H9 (cell line): ENCODE results near the gene TMEM54. TPM values are rescaled to one million over a fixed set of nuclear protein-coding genes. Genes with fewer than 3 reads are reported as not detected.

Source experiments
- DNase-seq: peaks from one replicate; pipeline ENCODE4 v3.0.0-alpha.2; 2017
- H2AFZ ChIP-seq: one replicate; pipeline ENCODE4 v1.6.1; 2013; ENCODE audit warnings: mild to moderate bottlenecking, low read length, control low read depth, moderate library complexity
- H2AK5ac ChIP-seq: 2 replicates; pipeline ENCODE4 v1.6.1; 2013; ENCODE audit warnings: low read length, control low read depth, mixed read lengths; ENCODE audit not compliant: insufficient read length
- H2BK120ac ChIP-seq: one replicate; pipeline ENCODE4 v1.6.1; 2013; ENCODE audit warnings: low read depth, mild to moderate bottlenecking, low read length, control low read depth, inconsistent platforms; ENCODE audit not compliant: poor library complexity, severe bottlenecking
- H2BK12ac ChIP-seq: 2 replicates; pipeline ENCODE4 v1.6.1; 2013; ENCODE audit warnings: low read length, control low read depth, mixed read lengths, low read depth; ENCODE audit not compliant: insufficient read length
- H2BK15ac ChIP-seq: 2 replicates; pipeline ENCODE4 v1.6.1; 2013; ENCODE audit warnings: low read depth, low read length, control low read depth
- H2BK20ac ChIP-seq: one replicate; pipeline ENCODE4 v1.6.1; 2013; ENCODE audit warnings: low read depth, mild to moderate bottlenecking, low read length, control low read depth, inconsistent platforms; ENCODE audit not compliant: poor library complexity, severe bottlenecking
- H2BK5ac ChIP-seq: 2 replicates; pipeline ENCODE4 v1.6.1; 2013; ENCODE audit warnings: low read length, control low read depth, mixed read lengths; ENCODE audit not compliant: insufficient read length
- H3K14ac ChIP-seq: 2 replicates; pipeline ENCODE4 v1.6.1; 2013; ENCODE audit warnings: low read length, control low read depth; ENCODE audit not compliant: insufficient read depth
- H3K18ac ChIP-seq: 2 replicates; pipeline ENCODE4 v1.6.1; 2013; ENCODE audit warnings: low read depth, mild to moderate bottlenecking, mixed read lengths, low read length, control low read depth; ENCODE audit not compliant: insufficient read length
- H3K23ac ChIP-seq: 2 replicates; pipeline ENCODE4 v1.6.1; 2013; ENCODE audit warnings: low read length, control low read depth, mixed read lengths, low read depth; ENCODE audit not compliant: insufficient read length
- H3K23me2 ChIP-seq: 2 replicates; pipeline ENCODE4 v1.6.1; 2013; ENCODE audit warnings: low read depth, mild to moderate bottlenecking, mixed read lengths, low read length, control low read depth; ENCODE audit not compliant: insufficient read length, poor library complexity, severe bottlenecking
- H3K27ac ChIP-seq: 2 replicates; pipeline ENCODE4 v1.5.1; 2013; ENCODE audit warnings: low read length, control low read depth, mixed read lengths, low read depth; ENCODE audit not compliant: insufficient read length
- H3K27me3 ChIP-seq: 2 replicates; pipeline ENCODE4 v1.6.1; 2013; ENCODE audit warnings: low read length, control low read depth, inconsistent platforms; ENCODE audit not compliant: insufficient read depth
- H3K4ac ChIP-seq: 2 replicates; pipeline ENCODE4 v1.6.1; 2013; ENCODE audit warnings: low read depth, mild to moderate bottlenecking, control low read depth, inconsistent platforms, low read length, moderate library complexity
- H3K4me1 ChIP-seq: 2 replicates; pipeline ENCODE4 v1.6.1; 2013; ENCODE audit warnings: low read length, control low read depth, inconsistent platforms; ENCODE audit not compliant: insufficient read depth
- H3K4me2 ChIP-seq: 2 replicates; pipeline ENCODE4 v1.6.1; 2013; ENCODE audit warnings: low read length, control low read depth, mixed read lengths; ENCODE audit not compliant: insufficient read length, insufficient read depth
- H3K56ac ChIP-seq: 2 replicates; pipeline ENCODE4 v1.6.1; 2013; ENCODE audit warnings: low read depth, mild to moderate bottlenecking, mixed read lengths, low read length, control low read depth; ENCODE audit not compliant: insufficient read length
- H3K79me1 ChIP-seq: 2 replicates; pipeline ENCODE4 v1.6.1; 2013; ENCODE audit warnings: low read depth, mild to moderate bottlenecking, moderate library complexity, low read length, control low read depth, inconsistent platforms; ENCODE audit not compliant: insufficient read depth, poor library complexity, severe bottlenecking
- H3K79me2 ChIP-seq: 2 replicates; pipeline ENCODE4 v1.6.1; 2013; ENCODE audit warnings: low read length, control low read depth, inconsistent platforms; ENCODE audit not compliant: insufficient read depth
- H3K9ac ChIP-seq: 2 replicates; pipeline ENCODE4 v1.6.1; 2013; ENCODE audit warnings: low read length, control low read depth, mixed read lengths; ENCODE audit not compliant: insufficient read length; ENCODE audit errors: extremely low read depth
- H3K9me3 ChIP-seq: one replicate; pipeline ENCODE4 v1.6.1; 2013; ENCODE audit warnings: low read depth, low read length, inconsistent platforms; ENCODE audit not compliant: control insufficient read depth
- H3T11ph ChIP-seq: one replicate; pipeline ENCODE4 v1.6.1; 2013; ENCODE audit warnings: mild to moderate bottlenecking, low read length, control low read depth, inconsistent platforms
- H4K20me1 ChIP-seq: one replicate; pipeline ENCODE4 v1.6.1; 2013; ENCODE audit not compliant: control insufficient read depth, insufficient read length, insufficient read depth
- H4K5ac ChIP-seq: 2 replicates; pipeline ENCODE4 v1.6.1; 2013; ENCODE audit warnings: low read depth, mild to moderate bottlenecking, mixed read lengths, low read length, control low read depth; ENCODE audit not compliant: insufficient read length
- H4K8ac ChIP-seq: replicated peaks from 2 replicates; pipeline ENCODE4 v1.6.1; 2013; ENCODE audit warnings: low read length, control low read depth, mixed read lengths, low read depth; ENCODE audit not compliant: insufficient read length
- H4K91ac ChIP-seq: 2 replicates; pipeline ENCODE4 v1.6.1; 2013; ENCODE audit warnings: low read depth, mild to moderate bottlenecking, moderate library complexity, mixed read lengths, low read length, control low read depth; ENCODE audit not compliant: insufficient read length
- H3K27ac Mint-ChIP-seq, 3 experiments: 2 replicates in 2 of 3; 3 replicates in 1 of 3; pipeline ENCODE4 v1.8.0; 2020 to 2021; ENCODE audit warnings: mixed read lengths in 3 of 3, mild to moderate bottlenecking in 1 of 3, moderate library complexity in 1 of 3
- H3K27me3 Mint-ChIP-seq: 2 replicates; pipeline ENCODE4 v1.8.0; 2021; ENCODE audit warnings: low read depth, mild to moderate bottlenecking, moderate library complexity, mixed read lengths
- H3K36me3 Mint-ChIP-seq, 3 experiments: 2 replicates in 2 of 3; 3 replicates in 1 of 3; pipeline ENCODE4 v1.8.0; 2020 to 2021; ENCODE audit warnings: low read depth in 3 of 3, mixed read lengths in 3 of 3; ENCODE audit not compliant: insufficient read depth in 1 of 3
- H3K4me1 Mint-ChIP-seq, 2 experiments: 2 replicates each; pipeline ENCODE4 v1.8.0; 2020; ENCODE audit warnings: mixed read lengths in 2 of 2
- H3K4me3 Mint-ChIP-seq, 2 experiments: 2 replicates in 1 of 2; 3 replicates in 1 of 2; pipeline ENCODE4 v1.8.0; 2020 to 2021; ENCODE audit warnings: mild to moderate bottlenecking in 2 of 2, mixed read lengths in 2 of 2, moderate library complexity in 1 of 2
- H3K9me3 Mint-ChIP-seq, 2 experiments: 2 replicates in 1 of 2; 3 replicates in 1 of 2; pipeline ENCODE4 v1.8.0; 2020; ENCODE audit warnings: mild to moderate bottlenecking in 2 of 2, mixed read lengths in 2 of 2, moderate library complexity in 1 of 2
- CTCF ChIP-seq: fragments of 200-600 bp; sonication (generic); conservative IDR thresholded peaks from 3 replicates; pipeline ENCODE4 v1.8.0; 2021; ENCODE audit warnings: antibody characterized with exemption, mild to moderate bottlenecking
- WGBS: extraction: QIAGEN DNeasy Blood & Tissue Kit; methylation state at CpG from one replicate; pipeline ENCODE4 v1.1.7; 2013; ENCODE audit warnings: missing lambda C conversion rate, low lambda C conversion rate, mixed read lengths; ENCODE audit not compliant: insufficient read length; ENCODE audit errors: extremely low coverage; 5-methylcytosine and 5-hydroxymethylcytosine counted together
- total RNA-seq: library from RNA; stranded (reverse); gene quantifications from 2 replicates; pipeline ENCODE4 v1.2.1, GENCODE V29; 2021

Gene TMEM54
- total RNA-seq, 1 experiment from 2014 or later, result 17.2 TPM

DNA sequence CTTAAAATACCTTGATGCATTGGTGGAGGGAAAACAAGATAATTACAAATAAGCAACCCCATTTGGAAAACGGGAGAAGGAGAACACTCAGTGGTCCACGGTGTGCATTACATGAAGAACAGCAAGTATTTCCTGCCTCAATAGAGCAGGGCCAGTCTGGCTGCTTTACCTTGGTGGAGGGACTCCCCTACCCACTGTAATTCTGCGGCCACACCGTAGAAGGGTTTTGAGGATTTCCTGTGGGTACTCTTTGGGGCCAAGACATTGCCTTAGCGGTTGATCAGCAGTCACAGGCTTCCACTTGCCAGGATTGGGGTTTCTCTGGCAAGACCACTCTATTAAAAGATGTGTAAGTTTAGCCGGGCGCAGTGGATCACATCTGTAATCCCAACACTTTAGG is 16.3 kb upstream of the TMEM54 start:
- Histone ChIP-seq H3K79me1 (no peaks in the 10 kb centered on the region), H3K27me3 (no peaks in the 10 kb centered on the region), H2BK12ac (no peak overlapping the region), H3K9me3 (no peaks in the 10 kb centered on the region), H3K23ac (no peak overlapping the region), H4K8ac (no peak overlapping the region), H3K14ac (no peak overlapping the region), H2AK5ac (no peak overlapping the region), H3K56ac (no peak overlapping the region), H3K27ac (no peak overlapping the region), H3K23me2 (no peaks in the 10 kb centered on the region), H2BK120ac (no peak overlapping the region), H3K79me2 (no peaks in the 10 kb centered on the region), H3T11ph (no peak overlapping the region), H3K4me2 (no peak overlapping the region), H2AFZ (no peak overlapping the region), H3K18ac (no peak overlapping the region), H2BK5ac (no peak overlapping the region), H3K4me1 (no peaks in the 10 kb centered on the region), H4K20me1 (no peaks in the 10 kb centered on the region), H3K9ac (no peak overlapping the region), H4K91ac (no peak overlapping the region), H4K5ac (no peak overlapping the region), H2BK15ac (no peak overlapping the region), H3K4ac (no peak overlapping the region), H2BK20ac (no peak overlapping the region)
- WGBS, result no CpG with 5 or more reads among the region's 7 CpGs
- no peak for DNase-seq
- Mint-ChIP-seq H3K9me3 (no peaks in the 10 kb centered on the region), H3K27me3 (peaks cover 39% of the 10 kb centered on the region), H3K27ac (no peak overlapping the region; a peak in 1 of 7 replicates), H3K4me1 (no peaks in the 10 kb centered on the region), H3K4me3 (no peak overlapping the region), H3K36me3 (no peaks in the 10 kb centered on the region)
- no peak for TF ChIP-seq CTCF
